ENCODE data around the gene ST6GALNAC5. TPM values are rescaled to one million over a fixed set of nuclear protein-coding genes. Genes with fewer than 3 reads are reported as not detected.
A peak's percentile ranks its signal among the peaks of the same experiment; 100 is the strongest.

Gene ST6GALNAC5
- total RNA-seq, 1 donor from 2014 or later, result 23.1 TPM

DNA sequence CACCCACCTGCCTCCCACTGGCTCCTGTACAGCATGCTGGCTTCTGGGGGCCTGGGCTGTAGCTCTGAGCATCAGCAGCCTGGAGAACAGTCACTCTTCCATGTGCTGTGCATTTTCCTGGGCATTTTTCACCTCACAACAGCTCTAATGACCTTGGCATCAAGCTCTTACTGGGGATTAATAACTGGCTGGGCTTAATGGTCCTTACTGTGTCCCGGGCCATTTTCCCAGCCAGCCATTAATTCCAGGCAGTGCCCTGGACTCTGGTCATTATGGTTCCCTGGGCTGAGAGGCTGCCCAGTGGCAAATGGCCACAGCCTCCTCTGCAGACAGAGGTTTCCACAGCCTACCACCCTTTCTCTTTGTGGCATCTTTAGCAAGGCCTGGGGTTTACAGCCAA lies 171.8 kb downstream of the ST6GALNAC5 start:
- intact Hi-C loops (cut with DNase I), result no loop called here

DNA sequence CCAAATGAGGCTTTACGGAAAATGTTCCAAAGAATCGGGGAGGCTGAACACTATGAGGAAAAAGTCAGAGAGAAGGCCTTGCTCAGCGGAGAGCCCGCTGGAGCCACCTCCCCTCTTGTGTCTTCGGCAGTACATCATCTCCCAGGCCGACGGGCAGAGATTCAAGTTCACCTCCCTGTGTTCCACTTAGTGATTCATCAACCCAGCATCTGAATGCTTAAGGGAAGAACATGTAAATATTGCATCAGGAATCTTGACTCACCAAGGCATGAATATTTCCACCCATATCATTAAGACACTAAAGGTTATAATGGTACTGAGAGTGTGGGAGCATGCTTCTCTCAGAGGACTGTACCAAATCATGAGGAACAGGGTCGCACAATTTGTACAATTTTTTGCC lies 172.5 kb downstream of the ST6GALNAC5 start:
- H3K4me3 ChIP-seq, result no peak overlapping the region
- no peaks in the 10 kb centered on the region for H3K36me3 ChIP-seq
- H3K9me3 ChIP-seq, result no peaks in the 10 kb centered on the region
- ATAC-seq (peak; percentile 58), DNase-seq (no peak)
- intact Hi-C loops (cut with DNase I), result no loop called here
- no peaks in the 10 kb centered on the region for H3K4me1 ChIP-seq
- no peak overlapping the region for H3K27ac ChIP-seq
- TF ChIP-seq, protein P1, sequence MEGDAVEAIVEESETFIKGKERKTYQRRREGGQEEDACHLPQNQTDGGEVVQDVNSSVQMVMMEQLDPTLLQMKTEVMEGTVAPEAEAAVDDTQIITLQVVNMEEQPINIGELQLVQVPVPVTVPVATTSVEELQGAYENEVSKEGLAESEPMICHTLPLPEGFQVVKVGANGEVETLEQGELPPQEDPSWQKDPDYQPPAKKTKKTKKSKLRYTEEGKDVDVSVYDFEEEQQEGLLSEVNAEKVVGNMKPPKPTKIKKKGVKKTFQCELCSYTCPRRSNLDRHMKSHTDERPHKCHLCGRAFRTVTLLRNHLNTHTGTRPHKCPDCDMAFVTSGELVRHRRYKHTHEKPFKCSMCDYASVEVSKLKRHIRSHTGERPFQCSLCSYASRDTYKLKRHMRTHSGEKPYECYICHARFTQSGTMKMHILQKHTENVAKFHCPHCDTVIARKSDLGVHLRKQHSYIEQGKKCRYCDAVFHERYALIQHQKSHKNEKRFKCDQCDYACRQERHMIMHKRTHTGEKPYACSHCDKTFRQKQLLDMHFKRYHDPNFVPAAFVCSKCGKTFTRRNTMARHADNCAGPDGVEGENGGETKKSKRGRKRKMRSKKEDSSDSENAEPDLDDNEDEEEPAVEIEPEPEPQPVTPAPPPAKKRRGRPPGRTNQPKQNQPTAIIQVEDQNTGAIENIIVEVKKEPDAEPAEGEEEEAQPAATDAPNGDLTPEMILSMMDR (IDR thresholded peaks at IDR 0.05), result no peak
- no peaks in the 10 kb centered on the region for H3K27me3 ChIP-seq

More for the DNA sequence above, 171.8 kb downstream of the ST6GALNAC5 start:
- DNase-seq, result no peak
- H3K27me3 ChIP-seq, result no peaks in the 10 kb centered on the region
- H3K4me3 ChIP-seq, result no peak overlapping the region
- H3K4me1 ChIP-seq, result no peaks in the 10 kb centered on the region
- ATAC-seq, result no peak
- H3K27ac ChIP-seq, result no peak overlapping the region
- H3K36me3 ChIP-seq, result no peaks in the 10 kb centered on the region
- H3K9me3 ChIP-seq, result no peaks in the 10 kb centered on the region
- TF ChIP-seq, protein P1 (IDR thresholded peaks at IDR 0.05), result no peak

DNA sequence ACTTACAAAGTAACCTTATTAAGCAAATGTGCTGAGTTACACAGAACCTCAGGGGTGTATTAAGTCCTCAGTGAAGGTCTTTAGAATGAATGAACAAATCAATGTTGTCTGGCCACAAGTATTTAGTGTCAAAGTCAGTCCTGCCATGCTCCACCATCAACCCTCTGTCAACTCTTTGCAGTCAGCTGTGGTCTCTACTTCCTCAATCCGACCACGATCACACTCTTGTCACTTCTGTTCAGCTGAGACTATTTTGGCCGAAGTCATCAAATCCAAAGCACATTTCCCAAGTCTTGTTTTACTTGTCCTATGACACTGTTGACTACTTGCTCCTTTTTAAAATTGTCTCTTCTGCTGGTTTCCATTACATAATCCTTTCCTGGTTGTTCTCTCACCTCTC lies 173.5 kb downstream of the ST6GALNAC5 start:
- no peak overlapping the region for H3K27ac ChIP-seq
- no peaks in the 10 kb centered on the region for H3K36me3 ChIP-seq
- intact Hi-C loops (cut with DNase I), result no loop called here
- TF ChIP-seq, protein P1 (IDR thresholded peaks at IDR 0.05), result no peak
- DNase-seq (no peak), ATAC-seq (no peak)
- H3K27me3 ChIP-seq, result no peaks in the 10 kb centered on the region
- no peaks in the 10 kb centered on the region for H3K9me3 ChIP-seq
- H3K4me3 ChIP-seq, result no peak overlapping the region
- H3K4me1 ChIP-seq, result no peaks in the 10 kb centered on the region

DNA sequence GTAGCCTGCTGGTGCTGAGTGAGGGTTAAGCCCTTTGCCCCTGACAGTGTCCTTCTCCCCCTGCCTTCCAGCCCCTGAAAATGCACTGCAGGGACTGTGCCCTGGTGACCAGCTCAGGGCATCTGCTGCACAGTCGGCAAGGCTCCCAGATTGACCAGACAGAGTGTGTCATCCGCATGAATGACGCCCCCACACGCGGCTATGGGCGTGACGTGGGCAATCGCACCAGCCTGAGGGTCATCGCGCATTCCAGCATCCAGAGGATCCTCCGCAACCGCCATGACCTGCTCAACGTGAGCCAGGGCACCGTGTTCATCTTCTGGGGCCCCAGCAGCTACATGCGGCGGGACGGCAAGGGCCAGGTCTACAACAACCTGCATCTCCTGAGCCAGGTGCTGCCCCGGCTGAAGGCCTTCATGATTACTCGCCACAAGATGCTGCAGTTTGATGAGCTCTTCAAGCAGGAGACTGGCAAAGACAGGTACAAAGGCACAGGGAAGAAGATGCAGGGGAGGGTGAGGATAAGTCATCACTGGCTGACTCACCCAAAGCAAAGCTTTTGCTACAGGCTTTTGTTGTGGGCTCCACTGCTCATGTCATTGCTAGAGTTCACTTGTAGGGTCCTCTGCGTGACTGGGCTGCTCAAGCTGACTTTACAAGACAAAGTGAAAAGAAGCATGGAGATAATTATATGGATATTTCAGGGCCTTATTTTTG lies 177.0 kb downstream of the ST6GALNAC5 start:
- H3K27me3 ChIP-seq, result no peaks in the 10 kb centered on the region
- H3K4me1 ChIP-seq, result no peaks in the 10 kb centered on the region
- no peaks in the 10 kb centered on the region for H3K36me3 ChIP-seq
- no peaks in the 10 kb centered on the region for H3K9me3 ChIP-seq
- no peak for ATAC-seq
- H3K27ac ChIP-seq, result no peak overlapping the region
- intact Hi-C loops (cut with DNase I), result no loop called here
- no peak for DNase-seq
- TF ChIP-seq, protein P1 (IDR thresholded peaks at IDR 0.05), result no peak
- H3K4me3 ChIP-seq, result no peak overlapping the region

DNA sequence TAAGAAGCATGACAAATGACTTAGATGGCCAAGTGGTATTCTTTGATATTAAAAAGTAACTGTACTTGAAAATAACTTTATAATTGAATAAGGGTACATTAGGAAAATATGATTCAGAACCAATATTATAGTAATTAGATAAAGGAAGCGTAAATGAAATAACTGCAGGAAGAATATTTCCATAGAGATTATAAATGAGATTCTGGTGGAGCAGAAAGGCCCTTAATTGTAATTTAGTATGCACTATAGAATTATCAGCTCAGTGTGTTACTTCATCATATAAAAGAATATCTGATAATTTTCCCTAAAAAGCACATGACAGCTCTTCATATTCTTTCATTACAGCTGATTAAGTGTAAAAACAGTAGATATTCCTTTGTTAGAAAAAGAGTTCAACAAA lies 180.3 kb downstream of the ST6GALNAC5 start:
- intact Hi-C loops (cut with DNase I), result no loop called here
- H3K27me3 ChIP-seq, result no peaks in the 10 kb centered on the region
- H3K4me3 ChIP-seq, result no peak overlapping the region
- no peaks in the 10 kb centered on the region for H3K9me3 ChIP-seq
- H3K4me1 ChIP-seq, result no peaks in the 10 kb centered on the region
- ATAC-seq, result no peak
- no peak overlapping the region for H3K27ac ChIP-seq
- TF ChIP-seq, protein P1 (IDR thresholded peaks at IDR 0.05), result no peak
- no peak for DNase-seq
- no peaks in the 10 kb centered on the region for H3K36me3 ChIP-seq
